KBM-7 (cell line): ENCODE measurements around the gene ASTN2.
"Not testable (repeated sequence)": the region's sequence is repeated elsewhere in the genome, so short reads cannot be mapped to it uniquely, and the experiment has no call there.

Experiments
- DNase-seq: peaks from one replicate; pipeline ENCODE4 v3.0.0-alpha.2; 2015
- in situ Hi-C: fragments of 300-500 bp; cut with MboI; formaldehyde crosslinking; loops from 2 replicates; pipeline ENCODE4 v1.14.3; 2020; ENCODE audit warnings: low sequenced_read_pairs, low pct_unique_long_range_greater_than_20kb, mixed read lengths

Gene ASTN2

GRCh38 chr9:116927726-116928125 is 487.1 kb downstream of the ASTN2 start:
- in situ Hi-C loops = no loop called here
- no peak for DNase-seq

GRCh38 chr9:116925121-116925520 is 489.7 kb downstream of the ASTN2 start:
- no peak for DNase-seq
- in situ Hi-C loops = no loop called here

- DNase-seq = no peak
- in situ Hi-C loops = no loop called here
These were observed 490.3 kb downstream of the ASTN2 start for GRCh38 chr9:116924462-116925110.

- DNase-seq, in situ Hi-C loops: not testable (repeated sequence)
These were observed 496.9 kb downstream of the ASTN2 start for GRCh38 chr9:116917895-116918508.

GRCh38 chr9:116913536-116913935 is 501.3 kb downstream of the ASTN2 start:
- DNase-seq = no peak
- in situ Hi-C loops = no loop called here

- in situ Hi-C loops = no loop called here
- DNase-seq = no peak
These were observed 504.7 kb downstream of the ASTN2 start for GRCh38 chr9:116910201-116910600.

- in situ Hi-C loops = no loop called here
- no peak for DNase-seq
These were observed 506.9 kb downstream of the ASTN2 start for GRCh38 chr9:116907989-116908388.

- in situ Hi-C loops = no loop called here
- no peak for DNase-seq
These were observed 509.7 kb downstream of the ASTN2 start for GRCh38 chr9:116905171-116905588.

- in situ Hi-C loops = no loop called here
- DNase-seq = no peak
These were observed 510.7 kb downstream of the ASTN2 start for GRCh38 chr9:116904165-116904564.

GRCh38 chr9:116901260-116901659 is 513.6 kb downstream of the ASTN2 start:
- no peak for DNase-seq
- in situ Hi-C loops = no loop called here

- in situ Hi-C loops = no loop called here
- DNase-seq = no peak
These were observed 514.3 kb downstream of the ASTN2 start for GRCh38 chr9:116900543-116900942.

GRCh38 chr9:116900007-116900367 is 514.9 kb downstream of the ASTN2 start:
- no peak for DNase-seq
- in situ Hi-C loops = no loop called here

- in situ Hi-C loops = no loop called here
- no peak for DNase-seq
These were observed 515.4 kb downstream of the ASTN2 start for GRCh38 chr9:116899337-116900006.

GRCh38 chr9:116898131-116898530 is 516.7 kb downstream of the ASTN2 start:
- DNase-seq, in situ Hi-C loops: not testable (repeated sequence)

- no peak for DNase-seq
- in situ Hi-C loops = no loop called here
These were observed 517.7 kb downstream of the ASTN2 start for GRCh38 chr9:116897201-116897600.

GRCh38 chr9:116895961-116896360 is 518.9 kb downstream of the ASTN2 start:
- no peak for DNase-seq
- in situ Hi-C loops = no loop called here

GRCh38 chr9:116891424-116891823 is 523.4 kb downstream of the ASTN2 start:
- in situ Hi-C loops = no loop called here
- DNase-seq = no peak

GRCh38 chr9:116888476-116888875 is 526.4 kb downstream of the ASTN2 start:
- DNase-seq, in situ Hi-C loops: not testable (repeated sequence)

GRCh38 chr9:116888066-116888465 is 526.8 kb downstream of the ASTN2 start:
- DNase-seq = no peak
- in situ Hi-C loops = no loop called here

GRCh38 chr9:116883676-116884075 is 531.2 kb downstream of the ASTN2 start:
- in situ Hi-C loops = no loop called here
- no peak for DNase-seq

- in situ Hi-C loops = no loop called here
- no peak for DNase-seq
These were observed 537.8 kb downstream of the ASTN2 start for GRCh38 chr9:116877072-116877471.
